IMR-90 (cell line): ENCODE data around the gene NCKAP5. TPM values are rescaled to one million over a fixed set of nuclear protein-coding genes. Genes with fewer than 3 reads are reported as not detected.

ENCODE experiments used
- ATAC-seq: fragments of 200-7000 bp; cut with Tn5 transposase; 2 replicates; pipeline ENCODE4 v1.9.1; 2020; ENCODE audit warnings: low read depth, mild to moderate bottlenecking, moderate library complexity
- BruUV-seq: library from RNA; stranded (reverse); fragments of 400-500 nt; replicated peaks from 2 replicates; lab custom pipeline; 2021; lab: Mats Ljungman, UMichigan
- CTCF ChIA-PET: fragments of 300-600 bp; formaldehyde crosslinking; extraction: SDS; loops from one replicate; lab custom pipeline; 2021; ENCODE audit warnings: antibody characterized with exemption; lab: Yijun Ruan, JAX
- POLR2A ChIA-PET: fragments of 300-600 bp; sonication (Branson Sonifier 250); formaldehyde crosslinking; loops from one replicate; lab custom pipeline; 2022; ENCODE audit warnings: antibody characterized with exemption; ENCODE audit not compliant: unreplicated experiment; lab: Charles Lee
- DNase-seq: peaks from one replicate; pipeline ENCODE4 v3.0.0; 2013
- H2AFZ ChIP-seq: replicated peaks from 2 replicates; pipeline ENCODE3; 2013; ENCODE audit warnings: low read length, mild to moderate bottlenecking; ENCODE audit not compliant: poor library complexity
- H2AK5ac ChIP-seq: 2 replicates; pipeline ENCODE4 v1.6.1; 2013; ENCODE audit warnings: low read depth, low read length, inconsistent platforms
- H2AK9ac ChIP-seq: replicated peaks from 2 replicates; pipeline ENCODE3; 2013; ENCODE audit warnings: mild to moderate bottlenecking, low read depth, low read length, moderate library complexity; ENCODE audit not compliant: poor library complexity
- H2BK120ac ChIP-seq: 2 replicates; pipeline ENCODE4 v1.6.1; 2013; ENCODE audit warnings: low read depth, low read length, inconsistent platforms
- H2BK15ac ChIP-seq: 3 replicates; pipeline ENCODE4 v1.6.1; 2013; ENCODE audit warnings: low read depth, low read length, inconsistent platforms
- H2BK20ac ChIP-seq: 2 replicates; pipeline ENCODE4 v1.6.1; 2013; ENCODE audit warnings: low read depth, mild to moderate bottlenecking, inconsistent platforms, low read length, moderate library complexity
- H2BK5ac ChIP-seq: 2 replicates; pipeline ENCODE4 v1.6.1; 2013; ENCODE audit warnings: mild to moderate bottlenecking, low read depth, low read length, inconsistent platforms; ENCODE audit not compliant: poor library complexity, severe bottlenecking
- H3K14ac ChIP-seq: replicated peaks from 2 replicates; pipeline ENCODE4 v1.6.1; 2013; ENCODE audit warnings: low read depth, low read length, inconsistent platforms
- H3K18ac ChIP-seq: 2 replicates; pipeline ENCODE4 v1.6.1; 2013; ENCODE audit warnings: low read depth, low read length, control low read depth
- H3K23ac ChIP-seq: 2 replicates; pipeline ENCODE4 v1.6.1; 2013; ENCODE audit warnings: low read depth, low read length, inconsistent platforms
- H3K27ac ChIP-seq: 2 replicates; pipeline ENCODE4 v1.5.1; 2013; ENCODE audit warnings: mild to moderate bottlenecking, control low read depth, low read length; ENCODE audit not compliant: insufficient read depth
- H3K27me3 ChIP-seq: 2 replicates; pipeline ENCODE4 v1.6.1; 2013; ENCODE audit warnings: low read length; ENCODE audit not compliant: control insufficient read depth, insufficient read depth
- H3K36me3 ChIP-seq: 2 replicates; pipeline ENCODE4 v1.6.1; 2013; ENCODE audit warnings: low read length, mixed read lengths; ENCODE audit not compliant: control insufficient read depth, insufficient read depth
- H3K4ac ChIP-seq: 2 replicates; pipeline ENCODE4 v1.6.1; 2013; ENCODE audit warnings: low read depth, low read length, inconsistent platforms
- H3K4me1 ChIP-seq: 2 replicates; pipeline ENCODE4 v1.6.1; 2013; ENCODE audit warnings: low read length, mixed read lengths; ENCODE audit not compliant: control insufficient read depth, insufficient read depth
- H3K4me2 ChIP-seq: 2 replicates; pipeline ENCODE4 v1.6.1; 2013; ENCODE audit warnings: low read depth, mild to moderate bottlenecking, control low read depth, low read length, moderate library complexity
- H3K4me3 ChIP-seq: 2 replicates; pipeline ENCODE4 v1.5.1; 2013; ENCODE audit warnings: low read depth, mild to moderate bottlenecking, control low read depth, low read length, moderate library complexity; ENCODE audit not compliant: insufficient read depth
- H3K56ac ChIP-seq: 2 replicates; pipeline ENCODE4 v1.6.1; 2013; ENCODE audit warnings: low read length, inconsistent platforms; ENCODE audit not compliant: insufficient read depth; ENCODE audit errors: extremely low read depth
- H3K79me1 ChIP-seq, 2 experiments: 2 replicates each; pipeline ENCODE4 v1.6.1; 2013; ENCODE audit warnings: low read length in 2 of 2, inconsistent platforms in 1 of 2, low read depth in 1 of 2
- H3K9ac ChIP-seq: 2 replicates; pipeline ENCODE4 v1.6.1; 2013; ENCODE audit warnings: low read depth, low read length, control low read depth
- H3K9me1 ChIP-seq: 2 replicates; pipeline ENCODE4 v1.6.1; 2013; ENCODE audit warnings: low read length, inconsistent platforms; ENCODE audit not compliant: insufficient read depth
- H3K9me3 ChIP-seq: 2 replicates; pipeline ENCODE4 v1.6.1; 2013; ENCODE audit warnings: low read length; ENCODE audit not compliant: control insufficient read depth, insufficient read depth
- H4K20me1 ChIP-seq: 2 replicates; pipeline ENCODE4 v1.6.1; 2013; ENCODE audit warnings: low read length, inconsistent platforms; ENCODE audit not compliant: insufficient read depth
- H4K5ac ChIP-seq: 2 replicates; pipeline ENCODE4 v1.6.1; 2013; ENCODE audit warnings: mild to moderate bottlenecking, low read depth, low read length, control low read depth
- H4K8ac ChIP-seq, 2 experiments: 2 replicates each; pipeline ENCODE4 v1.6.1; 2013; ENCODE audit warnings: low read depth in 2 of 2, low read length in 2 of 2, control low read depth in 1 of 2, inconsistent platforms in 1 of 2
- H4K91ac ChIP-seq: 2 replicates; pipeline ENCODE4 v1.6.1; 2013; ENCODE audit warnings: low read depth, low read length, inconsistent platforms; ENCODE audit not compliant: insufficient read depth
- BHLHE40 ChIP-seq: fragments of 150-350 bp; IDR thresholded peaks from 2 replicates; pipeline ENCODE4 v1.6.1; 2016; ENCODE audit warnings: mild to moderate bottlenecking, low read depth, low read length
- CEBPB ChIP-seq: IDR thresholded peaks from 2 replicates; pipeline ENCODE4 v1.6.1; 2012; ENCODE audit warnings: low read depth, low read length, improper control_type of control experiment
- CHD1 ChIP-seq: IDR thresholded peaks from 2 replicates; pipeline ENCODE4 v1.6.1; 2012; ENCODE audit warnings: low read depth, low read length, improper control_type of control experiment
- FOS ChIP-seq: fragments of 150-350 bp; IDR thresholded peaks from 2 replicates; pipeline ENCODE4 v1.6.1; 2016; ENCODE audit warnings: low read depth, low read length
- MAZ ChIP-seq: IDR thresholded peaks from 2 replicates; pipeline ENCODE4 v1.6.1; 2012; ENCODE audit warnings: low read depth, mild to moderate bottlenecking, low read length, improper control_type of control experiment, moderate library complexity, borderline replicate concordance
- MXI1 ChIP-seq: IDR thresholded peaks from 2 replicates; pipeline ENCODE4 v1.6.1; 2012; ENCODE audit warnings: low read depth, mild to moderate bottlenecking, low read length, moderate library complexity, borderline replicate concordance
- NFE2L2 ChIP-seq: fragments of 150-350 bp; IDR thresholded peaks from 2 replicates; pipeline ENCODE4 v1.6.1; 2016; ENCODE audit warnings: low read depth, mild to moderate bottlenecking, low read length
- POLR2A ChIP-seq: IDR thresholded peaks from 2 replicates; pipeline ENCODE4 v1.6.1; 2012; ENCODE audit warnings: mild to moderate bottlenecking, low read depth, low read length
- RAD21 ChIP-seq: IDR thresholded peaks from 2 replicates; pipeline ENCODE4 v1.6.1; 2012; ENCODE audit warnings: low read length, improper control_type of control experiment
- RFX5 ChIP-seq: IDR thresholded peaks from 2 replicates; pipeline ENCODE4 v1.8.0; 2012; ENCODE audit warnings: low read depth, mild to moderate bottlenecking, low read length, moderate library complexity
- SMC3 ChIP-seq: fragments of 150-350 bp; IDR thresholded peaks from 2 replicates; pipeline ENCODE4 v1.6.1; 2016; ENCODE audit warnings: low read depth, mild to moderate bottlenecking, antibody characterized with exemption, low read length, moderate library complexity
- WGBS, 2 experiments: methylation state at CpG; one replicate each; pipeline versions ENCODE4 v1.1.5 to v1.1.7; 2013; ENCODE audit warnings: missing lambda C conversion rate in 2 of 2; ENCODE audit not compliant: insufficient read length in 1 of 2; ENCODE audit errors: extremely low coverage in 2 of 2; 5-methylcytosine and 5-hydroxymethylcytosine counted together
- dilution Hi-C: fragments of 300-500 bp; cut with HindIII; formaldehyde crosslinking; loops from one replicate; pipeline ENCODE4 v1.14.3; 2018; ENCODE audit warnings: low sequenced_read_pairs; ENCODE audit not compliant: unreplicated experiment
- in situ Hi-C: fragments of 300-500 bp; cut with MboI; formaldehyde crosslinking; loops from 3 replicates; pipeline ENCODE4 v1.14.3; 2019; ENCODE audit warnings: low sequenced_read_pairs, inconsistent platforms, mixed read lengths
- intact Hi-C: fragments of 100-400 bp; cut with micrococcal nuclease; formaldehyde crosslinking; loops from 2 replicates; pipeline ENCODE4 v1.10.0; 2022
- polyA plus RNA-seq, 3 experiments: library from polyadenylated mRNA; depleted of rRNA; stranded (reverse); fragments of >200 nt; gene quantifications; 2 replicates each; pipeline ENCODE4 v1.2.3, GENCODE V29; 2012; ENCODE audit warnings: low replicate concordance in 1 of 3
- total RNA-seq: library from RNA; depleted of rRNA; stranded (reverse); fragments of >200 nt; gene quantifications from 2 replicates; pipeline ENCODE4 v1.2.3, GENCODE V29; 2012
- TF ChIP-seq, protein P1 (sequence below): conservative IDR thresholded peaks from 2 replicates; pipeline ENCODE4 v1.5.1; 2012; ENCODE audit warnings: mild to moderate bottlenecking, low read depth, low read length, improper control_type of control experiment
- TF ChIP-seq, protein P2 (sequence below): fragments of 150-350 bp; IDR thresholded peaks from 2 replicates; pipeline ENCODE4 v1.6.1; 2016; ENCODE audit warnings: low read depth, mild to moderate bottlenecking, low read length, moderate library complexity, borderline replicate concordance
- TF ChIP-seq, protein P3 (sequence below): fragments of 150-350 bp; IDR thresholded peaks from 2 replicates; pipeline ENCODE4 v1.6.1; 2017; ENCODE audit warnings: mild to moderate bottlenecking, antibody characterized with exemption, low read length, low read depth

The NCKAP5 gene
- total and polyA plus RNA-seq, 2 of the 4 experiments (the other 2 are of a cell fraction): 2.7 to 3.9 TPM

DNA sequence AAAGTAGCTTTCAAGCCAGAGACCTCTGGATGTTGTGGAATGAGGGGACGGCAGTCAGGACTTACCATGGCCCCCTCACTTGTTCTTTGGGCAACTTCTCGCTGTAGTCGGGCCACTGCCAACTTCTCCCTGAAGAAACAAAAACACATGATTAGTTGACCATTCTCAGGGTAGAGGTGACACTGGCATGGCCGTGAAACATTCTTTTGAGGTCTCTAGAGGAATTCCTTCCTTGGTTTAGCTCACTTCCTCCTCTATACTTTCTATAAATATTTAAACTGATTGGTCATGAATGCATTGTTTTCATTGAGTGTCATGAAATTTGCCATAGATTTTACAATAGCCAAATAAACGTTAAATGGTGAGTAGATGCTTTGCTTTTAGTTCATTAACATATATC is 354.6 kb downstream of the NCKAP5 start:
- ATAC-seq (peak; percentile 29; the same call in 1 of the 2 replicates), DNase-seq (peak; percentile 26)
- peak overlapping the region; percentile 69 for H2BK5ac ChIP-seq
- H2BK120ac ChIP-seq: peak overlapping the region; percentile 56
- H3K4me2 ChIP-seq: no peak overlapping the region
- no peak overlapping the region for H3K23ac ChIP-seq
- H3K4me3 ChIP-seq: no peak overlapping the region
- H3K56ac ChIP-seq: no peak overlapping the region; the same call in 1 of the 2 replicates
- H2BK15ac ChIP-seq: no peak overlapping the region; the same call in 2 of the 3 replicates
- intact Hi-C loops: no loop called here
- H4K5ac ChIP-seq: peak overlapping the region; percentile 38; the same call in 1 of the 2 replicates
- H2AK5ac ChIP-seq: peak overlapping the region; percentile 59; the same call in 1 of the 2 replicates
- peaks cover 5 to 40% of the 10 kb centered on the region in 2 experiments; a peak in 3 of 4 replicates for H3K79me1 ChIP-seq
- no peak overlapping the region for H2AK9ac ChIP-seq
- POLR2A ChIA-PET: no interaction called here
- dilution Hi-C loops: no loop called here
- H4K91ac ChIP-seq: peak overlapping the region; percentile 24; the same call in 1 of the 2 replicates
- no CpG with 5 or more reads among the region's 5 CpGs for WGBS, 2 experiments
- no peak overlapping the region for H2AFZ ChIP-seq
- no peaks in the 10 kb centered on the region for H3K9me3 ChIP-seq
- BruUV-seq: no TSS peak
- H3K27ac ChIP-seq: peak overlapping the region; percentile 40; the same call in 1 of the 2 replicates
- no peaks in the 10 kb centered on the region for H4K20me1 ChIP-seq
- in situ Hi-C loops: no loop called here
- peaks cover 7% of the 10 kb centered on the region; the same call in 1 of the 2 replicates for H3K36me3 ChIP-seq
- H4K8ac ChIP-seq: 0 out of 4 replicates have a peak overlapping the region, but pooled peaks of 1 of the 2 experiments have one; percentile 4
- H3K18ac ChIP-seq: no peak overlapping the region
- H2BK20ac ChIP-seq: peak overlapping the region; percentile 43
- TF ChIP-seq BHLHE40 (no peak), NFE2L2 (no peak), POLR2A (no peak), CHD1 (no peak), SMC3 (no peak), CEBPB (no peak), MAZ (no peak), MXI1 (no peak), FOS (no peak), RAD21 (no peak), RFX5 (no peak)
- TF ChIP-seq, protein P1, sequence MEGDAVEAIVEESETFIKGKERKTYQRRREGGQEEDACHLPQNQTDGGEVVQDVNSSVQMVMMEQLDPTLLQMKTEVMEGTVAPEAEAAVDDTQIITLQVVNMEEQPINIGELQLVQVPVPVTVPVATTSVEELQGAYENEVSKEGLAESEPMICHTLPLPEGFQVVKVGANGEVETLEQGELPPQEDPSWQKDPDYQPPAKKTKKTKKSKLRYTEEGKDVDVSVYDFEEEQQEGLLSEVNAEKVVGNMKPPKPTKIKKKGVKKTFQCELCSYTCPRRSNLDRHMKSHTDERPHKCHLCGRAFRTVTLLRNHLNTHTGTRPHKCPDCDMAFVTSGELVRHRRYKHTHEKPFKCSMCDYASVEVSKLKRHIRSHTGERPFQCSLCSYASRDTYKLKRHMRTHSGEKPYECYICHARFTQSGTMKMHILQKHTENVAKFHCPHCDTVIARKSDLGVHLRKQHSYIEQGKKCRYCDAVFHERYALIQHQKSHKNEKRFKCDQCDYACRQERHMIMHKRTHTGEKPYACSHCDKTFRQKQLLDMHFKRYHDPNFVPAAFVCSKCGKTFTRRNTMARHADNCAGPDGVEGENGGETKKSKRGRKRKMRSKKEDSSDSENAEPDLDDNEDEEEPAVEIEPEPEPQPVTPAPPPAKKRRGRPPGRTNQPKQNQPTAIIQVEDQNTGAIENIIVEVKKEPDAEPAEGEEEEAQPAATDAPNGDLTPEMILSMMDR: no peak
- TF ChIP-seq, protein P2, sequence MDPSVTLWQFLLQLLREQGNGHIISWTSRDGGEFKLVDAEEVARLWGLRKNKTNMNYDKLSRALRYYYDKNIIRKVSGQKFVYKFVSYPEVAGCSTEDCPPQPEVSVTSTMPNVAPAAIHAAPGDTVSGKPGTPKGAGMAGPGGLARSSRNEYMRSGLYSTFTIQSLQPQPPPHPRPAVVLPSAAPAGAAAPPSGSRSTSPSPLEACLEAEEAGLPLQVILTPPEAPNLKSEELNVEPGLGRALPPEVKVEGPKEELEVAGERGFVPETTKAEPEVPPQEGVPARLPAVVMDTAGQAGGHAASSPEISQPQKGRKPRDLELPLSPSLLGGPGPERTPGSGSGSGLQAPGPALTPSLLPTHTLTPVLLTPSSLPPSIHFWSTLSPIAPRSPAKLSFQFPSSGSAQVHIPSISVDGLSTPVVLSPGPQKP: no peak
- TF ChIP-seq, protein P3, sequence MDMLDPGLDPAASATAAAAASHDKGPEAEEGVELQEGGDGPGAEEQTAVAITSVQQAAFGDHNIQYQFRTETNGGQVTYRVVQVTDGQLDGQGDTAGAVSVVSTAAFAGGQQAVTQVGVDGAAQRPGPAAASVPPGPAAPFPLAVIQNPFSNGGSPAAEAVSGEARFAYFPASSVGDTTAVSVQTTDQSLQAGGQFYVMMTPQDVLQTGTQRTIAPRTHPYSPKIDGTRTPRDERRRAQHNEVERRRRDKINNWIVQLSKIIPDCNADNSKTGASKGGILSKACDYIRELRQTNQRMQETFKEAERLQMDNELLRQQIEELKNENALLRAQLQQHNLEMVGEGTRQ: no peak
- CTCF ChIA-PET: no interaction called here
- no peak overlapping the region for H3K9ac ChIP-seq
- H3K9me1 ChIP-seq: no peaks in the 10 kb centered on the region
- H3K27me3 ChIP-seq: no peaks in the 10 kb centered on the region
- H3K4ac ChIP-seq: peak overlapping the region; percentile 63
- peak overlapping the region; percentile 38 for H3K14ac ChIP-seq
- H3K4me1 ChIP-seq: peaks cover 2% of the 10 kb centered on the region; the same call in 1 of the 2 replicates
